HG02678 (cell line): ENCODE data around the gene EBNA1BP2.
"Not testable (repeated sequence)": the region's sequence is repeated elsewhere in the genome, so short reads cannot be mapped to it uniquely, and the experiment has no call there.

Source experiments
- ATAC-seq: cut with Tn5 transposase; IDR thresholded peaks from one replicate; pipeline ENCODE4 v1.9.1; 2021; ENCODE audit warnings: mild to moderate bottlenecking, moderate library complexity; ENCODE audit not compliant: unreplicated experiment

EBNA1BP2 gene

GRCh38 chr1:43123031-43123430, 49.1 kb downstream of the EBNA1BP2 start:
- no peak for ATAC-seq

DNA sequence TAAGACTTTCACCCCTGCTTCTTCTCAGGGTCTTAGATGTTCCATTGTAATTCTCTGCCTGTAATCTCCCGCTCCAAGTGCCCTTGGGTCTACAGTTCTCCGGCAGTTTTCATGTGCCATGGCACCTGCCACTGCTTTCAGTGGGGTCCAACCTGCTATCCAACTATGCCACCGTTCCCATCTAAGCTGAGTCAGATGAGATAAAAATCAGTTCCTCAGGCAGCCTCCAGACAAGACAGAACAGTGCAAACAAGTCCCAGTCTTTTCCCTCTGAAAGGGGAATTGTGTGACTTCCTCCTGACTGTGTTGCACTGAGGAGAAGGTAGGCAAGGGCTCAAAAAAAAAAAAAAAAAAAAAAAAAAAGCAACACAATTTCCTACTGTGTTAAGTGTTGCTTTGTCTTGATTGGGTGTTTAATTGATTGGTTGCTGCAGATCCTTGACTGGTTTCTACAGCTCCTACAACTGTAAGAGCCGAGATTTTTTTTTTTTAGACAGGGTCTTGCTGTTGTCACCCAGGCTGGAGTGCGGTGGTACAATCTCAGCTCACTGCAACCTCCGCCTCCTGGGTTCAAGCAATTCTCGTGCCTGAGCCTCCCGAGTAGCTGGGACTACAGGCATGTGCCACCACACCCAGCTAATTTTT, 50.7 kb downstream of the EBNA1BP2 start:
- ATAC-seq: no peak

GRCh38 chr1:43119928-43120586, 52.0 kb downstream of the EBNA1BP2 start:
- not testable (repeated sequence) for ATAC-seq
